Frontal cortex (tissue), 4 donors: Measurements from ENCODE around the gene SOD1. TPM values are rescaled to one million over a fixed set of nuclear protein-coding genes. Genes with fewer than 3 reads are reported as not detected.

Source experiments
- DNase-seq, 2 donors: peaks; one replicate each; pipeline ENCODE4 v3.0.0; 2012; ENCODE audit warnings: low spot score in 2 of 2
- FAIRE-seq: peaks from 2 replicates; lab custom pipeline; 2012; peaks lifted over from hg19 to GRCh38; lab: Jason Lieb, UNC
- total RNA-seq: library from RNA; depleted of rRNA; stranded (reverse); fragments of >200 nt; gene quantifications from one replicate; pipeline ENCODE4 v1.2.3, GENCODE V29; 2014
- donor health status: control.
- donor health status: control.
- donor health status: control.

Gene SOD1
- total RNA-seq, 1 donor from 2014 or later = 103 TPM

DNA sequence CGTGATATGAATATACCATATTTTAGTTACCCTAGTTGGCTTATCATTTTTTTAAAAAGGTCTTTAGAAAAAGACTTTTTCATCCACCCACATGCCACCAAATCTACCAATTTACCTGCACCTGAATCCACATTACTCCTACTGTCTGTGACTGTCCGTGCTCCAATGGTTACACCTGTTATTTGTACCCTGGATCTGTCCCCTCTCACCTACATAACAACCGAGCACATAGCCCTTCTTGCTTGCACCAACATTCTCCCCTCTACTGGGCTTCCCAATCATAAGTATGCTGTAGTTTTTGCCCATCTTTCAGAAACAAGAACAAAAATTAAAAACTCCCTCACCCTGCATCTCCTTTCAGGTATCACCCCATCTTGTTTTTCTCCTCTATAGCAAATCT, 17.6 kb downstream of the SOD1 start:
- DNase-seq (no peak), FAIRE-seq (no peak)

DNA sequence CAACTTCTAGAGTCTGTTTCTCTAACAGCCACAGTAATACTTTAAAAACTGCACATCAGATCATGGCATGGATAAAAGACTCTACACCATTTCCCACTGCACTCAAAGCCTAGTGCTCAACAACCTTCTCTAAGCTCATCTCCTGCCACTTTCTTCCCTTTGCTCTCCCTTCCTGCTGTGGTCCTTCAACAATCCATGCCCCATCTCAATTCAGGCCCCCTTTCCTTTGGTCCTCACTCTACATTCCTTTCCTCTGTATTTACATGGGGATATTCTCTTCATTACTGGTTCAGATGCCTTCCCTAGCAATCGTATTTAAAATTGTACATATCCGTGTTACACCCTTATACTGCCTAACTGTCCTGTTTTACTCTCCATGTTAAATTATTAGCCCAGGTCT, 19.0 kb downstream of the SOD1 start:
- DNase-seq (no peak), FAIRE-seq (no peak)

GRCh38 chr21:31682620-31683019, 23.1 kb downstream of the SOD1 start:
- DNase-seq (no peak), FAIRE-seq (no peak)

GRCh38 chr21:31683029-31683428, 23.5 kb downstream of the SOD1 start:
- FAIRE-seq (no peak), DNase-seq (no peak)

DNA sequence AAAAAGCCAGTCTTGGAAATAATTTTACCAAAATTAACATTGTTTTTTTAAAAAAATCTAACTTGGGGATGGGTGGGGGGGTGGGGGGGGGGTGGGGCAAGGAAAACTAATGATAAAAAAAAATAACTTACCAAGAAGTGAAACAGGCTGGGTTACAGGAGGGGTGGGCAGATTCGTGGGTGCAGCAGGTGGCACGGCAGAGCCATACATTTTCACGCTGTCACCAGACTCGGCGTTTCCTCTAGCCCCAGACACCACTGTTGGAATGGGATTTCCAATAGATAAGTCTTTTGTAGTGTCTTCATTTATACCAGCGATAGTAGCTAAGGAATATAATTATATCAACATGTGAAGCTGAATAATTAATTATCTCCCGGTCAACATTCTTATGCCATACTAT, 25.4 kb downstream of the SOD1 start:
- no peak for DNase-seq
- FAIRE-seq = no peak

DNA sequence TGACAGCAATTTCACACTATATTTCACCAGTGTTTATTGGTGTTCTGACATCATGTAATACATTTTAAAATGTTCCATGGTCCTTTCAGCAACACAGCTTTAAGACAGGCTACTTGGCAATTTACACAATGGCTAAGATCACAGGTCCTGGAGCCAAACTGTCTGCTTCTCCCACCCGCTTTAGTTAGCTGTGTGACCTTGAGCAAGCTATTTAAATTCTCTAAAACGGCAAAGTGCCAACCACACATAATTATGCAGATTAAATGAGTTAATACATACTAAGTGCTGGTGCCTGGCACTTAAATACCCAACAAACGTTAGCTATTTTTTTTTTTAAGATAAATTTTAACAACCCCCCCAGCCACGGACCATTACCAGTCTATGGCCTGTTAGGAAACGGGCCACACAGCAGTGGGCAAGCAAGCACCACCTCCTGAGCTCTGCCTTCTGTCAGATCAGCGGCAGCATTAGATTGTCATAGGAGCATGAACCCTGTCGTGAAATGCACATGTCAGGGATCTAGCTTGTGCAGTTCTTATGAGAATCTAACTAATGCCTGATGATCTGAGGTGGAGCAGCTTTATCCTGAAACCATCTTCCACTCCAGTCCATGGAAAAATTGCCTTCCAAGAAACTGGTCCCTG, 26.9 kb downstream of the SOD1 start:
- no peak for FAIRE-seq
- no peak for DNase-seq

DNA sequence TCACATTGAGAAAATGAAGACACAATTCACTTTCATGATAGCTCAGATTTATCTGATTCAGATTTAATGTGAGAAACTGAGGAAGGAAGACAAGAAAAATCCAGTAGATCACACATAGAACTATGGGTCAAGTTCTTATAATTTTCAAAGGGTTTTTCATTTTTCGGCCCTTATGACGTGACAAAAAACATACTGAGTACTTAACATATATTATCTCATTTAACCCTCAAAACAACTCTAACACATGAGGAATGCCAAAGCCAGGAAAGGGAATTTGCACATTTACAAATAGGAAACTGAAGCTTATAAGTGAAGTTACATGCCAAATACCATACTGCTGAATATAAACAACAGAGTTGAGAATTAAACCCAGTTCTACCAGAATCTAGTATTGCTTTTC, 27.6 kb downstream of the SOD1 start:
- no peak for FAIRE-seq
- no peak for DNase-seq

DNA sequence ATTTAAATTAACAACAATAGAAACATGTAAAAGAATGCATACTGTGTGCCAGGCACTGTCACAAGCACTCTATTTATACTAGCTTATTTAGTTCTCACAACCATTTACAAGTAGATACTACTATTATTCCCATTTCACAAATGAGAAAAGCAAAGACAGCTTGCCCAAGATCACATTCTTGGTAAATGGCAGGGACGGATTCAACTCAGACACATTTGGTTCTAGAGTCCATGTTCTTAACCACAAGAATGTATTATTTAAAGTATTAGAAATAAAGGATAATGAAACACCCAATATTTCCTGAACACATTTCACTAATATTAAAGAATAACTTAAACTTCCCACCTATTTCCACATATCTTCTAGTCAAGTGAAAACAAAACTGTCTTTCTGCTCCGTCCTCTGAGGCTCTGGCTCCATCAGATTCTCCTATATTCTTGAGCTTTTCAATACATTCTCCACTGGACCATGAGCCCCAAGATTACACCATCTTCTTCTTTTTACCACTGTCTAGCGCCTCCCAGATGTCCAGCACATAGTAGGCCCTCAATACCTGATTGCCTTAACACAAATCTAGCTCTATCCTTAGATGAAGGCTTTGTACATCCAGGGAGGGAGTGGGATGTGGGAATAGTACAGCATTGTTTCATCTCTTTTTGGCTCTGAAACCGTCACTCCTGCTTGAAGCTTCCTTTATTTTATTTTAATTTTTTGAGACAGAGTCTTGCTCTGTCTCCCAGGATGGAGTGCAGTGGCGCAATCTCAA, 29.3 kb downstream of the SOD1 start:
- no peak for DNase-seq
- no peak for FAIRE-seq

DNA sequence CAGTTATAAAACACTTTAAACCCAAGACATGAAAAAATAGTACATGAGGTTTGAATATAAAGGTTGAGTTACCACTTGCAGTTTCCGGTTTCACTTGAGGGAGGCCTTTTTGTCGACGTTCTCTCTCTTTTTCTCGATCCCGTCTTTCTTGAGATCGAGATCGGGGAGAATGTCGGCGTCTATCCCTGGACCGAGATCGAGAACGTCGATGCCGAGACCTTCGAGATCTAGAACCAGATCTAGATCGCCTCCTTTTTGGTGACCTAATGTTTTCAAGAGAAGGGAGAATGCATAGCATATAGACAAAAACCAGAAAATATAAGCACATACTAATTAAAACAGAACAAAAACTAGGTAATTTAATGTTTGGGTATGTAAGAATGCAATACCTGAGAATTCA, 33.7 kb downstream of the SOD1 start:
- DNase-seq (no peak), FAIRE-seq (no peak)

GRCh38 chr21:31696424-31696823, 36.9 kb downstream of the SOD1 start:
- no peak for FAIRE-seq

DNA sequence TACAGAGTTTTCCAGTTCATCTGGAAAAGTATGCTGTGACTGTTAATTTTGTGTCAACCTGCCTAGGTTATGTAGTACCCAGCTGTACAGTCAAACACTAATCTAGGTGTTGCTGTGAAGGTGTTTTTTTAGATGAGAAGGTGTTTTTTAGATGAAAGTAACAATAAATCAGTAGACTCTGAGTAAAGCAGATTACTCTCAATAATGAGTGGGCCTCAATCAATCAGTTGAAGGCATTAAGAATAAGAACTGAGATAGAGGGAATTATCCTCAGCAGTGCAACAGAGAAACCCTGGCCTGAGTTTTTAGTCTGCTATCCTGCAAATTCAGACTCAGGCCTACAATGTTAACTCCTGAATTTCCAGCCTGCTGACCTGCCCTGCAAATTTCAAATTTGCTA, 39.0 kb downstream of the SOD1 start:
- DNase-seq (no peak), FAIRE-seq (no peak)

More at GRCh38 chr21:31696424-31696823, 36.9 kb downstream of the SOD1 start:
- DNase-seq = no peak

DNA sequence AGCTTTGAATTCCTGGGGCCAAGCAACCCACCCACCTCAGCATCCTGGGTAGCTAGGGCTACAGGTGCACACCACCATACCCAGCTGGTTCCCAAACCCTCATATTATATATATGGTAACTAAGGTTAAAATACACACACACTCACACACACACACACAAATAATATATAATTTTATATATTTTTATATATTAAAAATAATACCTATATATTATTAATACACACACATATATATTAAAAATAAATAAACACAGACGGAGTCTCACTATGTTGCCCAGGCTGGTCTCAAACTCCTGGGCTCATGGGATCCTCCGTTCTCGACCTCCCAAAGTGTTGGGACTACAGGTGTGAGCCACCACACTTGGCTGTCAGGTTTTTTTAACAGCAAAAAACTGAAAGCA, 40.5 kb downstream of the SOD1 start:
- no peak for FAIRE-seq
- no peak for DNase-seq

- FAIRE-seq (no peak), DNase-seq (no peak)
Observed at GRCh38 chr21:31706562-31706961, 47.1 kb downstream of the SOD1 start.

DNA sequence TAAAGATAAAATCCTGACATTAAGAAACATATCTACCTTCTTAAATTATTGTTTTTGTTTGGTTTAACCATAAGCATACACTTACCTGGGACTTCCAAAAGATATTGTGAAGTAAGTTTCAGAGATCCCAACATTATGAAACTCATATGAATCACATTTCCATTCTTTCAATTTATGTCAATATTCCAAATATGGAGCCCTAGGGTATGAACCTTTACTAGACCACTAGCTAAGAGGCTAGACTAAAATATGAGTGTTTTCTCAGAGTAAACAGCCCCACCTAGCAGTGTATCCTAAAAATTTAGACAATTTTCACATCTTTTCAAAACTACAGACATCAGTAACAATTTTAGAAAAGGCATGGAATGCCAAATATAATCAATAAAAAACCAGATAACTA, 48.0 kb downstream of the SOD1 start:
- FAIRE-seq (no peak), DNase-seq (no peak)

DNA sequence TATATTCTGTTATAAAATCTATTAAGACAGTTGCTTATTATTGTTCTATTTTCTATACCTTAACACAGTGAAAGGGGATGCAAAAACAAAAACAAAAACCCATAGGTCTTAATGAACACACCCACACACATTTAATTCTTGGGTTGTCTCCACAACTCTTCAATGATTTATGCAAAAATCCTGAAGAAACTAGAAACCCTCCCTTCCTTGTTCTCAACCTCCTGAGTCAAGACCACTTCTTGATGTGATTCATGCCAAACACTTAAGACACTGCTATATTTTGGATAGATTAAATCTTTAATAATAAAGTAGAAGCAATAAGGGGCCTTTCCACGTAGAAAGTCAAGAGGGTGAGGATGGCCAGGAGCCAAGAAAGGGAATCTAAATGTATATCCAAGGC, 49.0 kb downstream of the SOD1 start:
- FAIRE-seq = no peak
- DNase-seq = no peak

DNA sequence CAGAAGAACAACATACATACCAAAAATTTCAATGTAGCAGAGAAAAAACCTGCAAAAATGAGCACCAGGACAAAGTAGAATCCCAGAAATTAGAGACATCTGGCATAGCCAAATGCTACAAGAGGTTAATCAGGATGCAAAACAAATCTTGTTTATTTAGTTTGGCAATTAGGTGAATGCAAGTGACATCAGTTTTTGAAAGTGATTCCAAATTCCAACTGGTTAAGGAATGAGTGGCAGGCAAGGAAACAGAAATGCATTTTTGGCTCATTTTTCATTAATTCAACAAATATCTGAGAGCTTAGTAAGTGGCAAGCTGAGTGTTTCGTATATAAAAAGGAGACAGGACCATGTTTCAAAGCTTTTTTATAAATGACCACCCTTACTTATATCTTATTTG, 51.1 kb downstream of the SOD1 start:
- no peak for FAIRE-seq
- DNase-seq = no peak

DNA sequence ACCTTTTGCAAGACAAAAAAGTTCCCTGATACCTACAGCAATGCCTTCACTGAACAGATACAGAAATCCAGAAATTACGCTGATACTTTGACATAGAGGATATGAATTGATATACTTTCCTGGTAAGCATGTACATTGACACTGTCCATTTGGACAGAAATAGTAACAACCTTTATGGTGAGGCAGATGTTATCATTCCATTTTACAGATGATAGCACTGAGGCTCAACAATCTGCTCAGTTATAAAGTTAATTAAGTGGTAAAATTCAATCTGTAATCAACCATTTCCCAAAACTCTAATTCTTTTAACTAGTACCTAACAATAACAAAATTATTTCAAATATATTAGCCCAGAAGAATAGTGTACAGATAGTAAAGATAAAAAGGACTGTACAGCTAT, 51.8 kb downstream of the SOD1 start:
- FAIRE-seq = no peak
- DNase-seq = no peak

DNA sequence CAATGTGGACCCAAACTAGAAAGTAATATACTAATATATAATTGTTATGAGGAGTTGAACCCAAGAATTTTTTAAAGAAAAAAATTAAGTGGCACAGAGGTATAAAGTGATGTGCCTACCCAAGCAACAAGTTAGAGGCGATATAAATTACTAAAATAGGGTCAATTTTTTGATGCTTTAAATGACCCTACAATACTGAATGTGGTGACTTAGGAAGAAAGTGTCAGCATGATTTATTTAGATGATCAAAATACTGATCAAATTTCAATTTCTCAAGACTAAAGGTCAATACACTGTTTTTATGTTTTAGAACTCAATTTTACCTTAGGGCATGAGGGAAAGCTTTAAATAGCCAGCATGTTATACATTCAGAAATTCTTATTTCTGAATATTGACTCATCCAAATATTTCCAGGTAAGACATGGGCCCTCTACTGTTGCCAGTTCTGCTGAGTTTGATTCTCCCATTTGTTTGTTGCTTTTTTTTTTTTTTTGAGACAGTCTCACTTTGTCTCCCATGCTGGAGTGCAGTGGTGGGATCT, 52.3 kb downstream of the SOD1 start:
- FAIRE-seq (no peak), DNase-seq (no peak)

DNA sequence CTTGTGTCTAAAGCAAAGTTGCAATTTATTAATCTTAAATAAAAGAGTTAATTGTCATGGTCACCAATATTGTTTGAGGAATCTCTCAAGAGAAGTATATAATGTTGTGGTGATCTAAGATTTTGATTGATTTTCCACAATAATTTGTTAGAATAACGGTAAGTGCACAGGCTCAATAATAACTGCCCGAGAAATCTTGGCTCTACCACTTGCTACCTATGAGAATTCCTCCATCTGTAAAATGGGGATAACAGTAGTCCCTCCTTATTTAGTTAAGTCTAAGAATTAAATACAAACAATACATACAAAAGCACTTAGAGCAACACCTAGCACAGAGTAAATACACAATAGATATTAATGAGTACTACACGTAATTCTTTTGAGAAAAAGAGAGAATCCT, 53.6 kb downstream of the SOD1 start:
- FAIRE-seq = no peak
- DNase-seq = no peak

DNA sequence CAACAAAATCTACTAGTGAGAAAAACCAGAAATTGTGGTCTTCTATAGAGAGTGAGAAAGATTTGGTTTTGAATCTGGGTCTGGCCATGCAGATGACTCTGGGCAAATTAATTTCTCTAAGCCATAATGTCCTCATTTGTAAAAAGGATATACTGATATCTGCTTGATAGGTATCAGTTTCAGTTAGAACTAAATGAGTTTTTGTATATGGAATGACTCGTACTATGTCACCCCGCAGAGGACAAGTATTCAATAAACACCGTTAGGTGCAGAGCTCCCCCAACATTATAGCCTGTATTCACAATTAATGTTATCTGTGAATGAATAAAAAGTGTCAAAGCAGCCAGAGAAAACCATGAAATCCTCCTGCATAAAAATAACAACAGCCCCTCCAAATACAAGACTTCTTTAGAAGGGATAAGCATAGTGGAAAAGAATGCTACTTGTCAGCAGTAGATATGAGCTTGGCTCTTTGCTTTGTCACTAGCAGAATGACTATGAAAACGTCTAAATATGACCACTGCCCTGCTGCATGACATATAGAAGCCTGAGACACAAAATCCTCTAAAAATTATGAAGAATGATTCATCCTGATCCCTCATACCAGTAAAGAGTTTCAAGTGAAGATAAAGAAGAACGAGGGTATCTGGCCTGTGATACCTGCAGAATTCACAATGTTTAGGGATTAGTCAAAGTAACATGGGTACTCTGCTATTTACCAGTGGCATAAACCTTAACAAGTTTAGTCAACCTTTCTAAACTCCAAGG, 54.7 kb downstream of the SOD1 start:
- no peak for FAIRE-seq
- no peak for DNase-seq
